PFSK-1 (cell line): ENCODE results near the gene C5.

Experiments
- FOXP2 ChIP-seq: optimal IDR thresholded peaks from 2 replicates; pipeline ENCODE3; 2011; ENCODE audit warnings: borderline replicate concordance, control low read depth, inconsistent platforms; ENCODE audit not compliant: insufficient read depth; ENCODE audit errors: extremely low read length, extremely low read depth
- POLR2AphosphoS5 ChIP-seq: IDR thresholded peaks from 2 replicates; pipeline ENCODE4 v1.6.1; 2012; ENCODE audit warnings: low read depth, mild to moderate bottlenecking, control low read depth, low read length, moderate library complexity
- SIN3A ChIP-seq: IDR thresholded peaks from 2 replicates; pipeline ENCODE4 v1.6.1; 2012; ENCODE audit warnings: mild to moderate bottlenecking, low read length, moderate library complexity, borderline replicate concordance; ENCODE audit not compliant: insufficient read depth
- TAF1 ChIP-seq: IDR thresholded peaks from 2 replicates; pipeline ENCODE4 v1.6.1; 2012; ENCODE audit warnings: low read length, control low read depth, borderline replicate concordance; ENCODE audit not compliant: insufficient read depth
- TF ChIP-seq, protein P1 (sequence below), 2 experiments: IDR thresholded peaks; 2 replicates each; pipeline versions ENCODE4 v1.6.1 to v1.8.0; 2011 to 2012; ENCODE audit warnings: low read depth in 2 of 2, low read length in 2 of 2, control low read depth in 1 of 2, inconsistent platforms in 1 of 2, mild to moderate bottlenecking in 1 of 2, moderate library complexity in 1 of 2; ENCODE audit not compliant: insufficient read depth in 1 of 2

DNA sequence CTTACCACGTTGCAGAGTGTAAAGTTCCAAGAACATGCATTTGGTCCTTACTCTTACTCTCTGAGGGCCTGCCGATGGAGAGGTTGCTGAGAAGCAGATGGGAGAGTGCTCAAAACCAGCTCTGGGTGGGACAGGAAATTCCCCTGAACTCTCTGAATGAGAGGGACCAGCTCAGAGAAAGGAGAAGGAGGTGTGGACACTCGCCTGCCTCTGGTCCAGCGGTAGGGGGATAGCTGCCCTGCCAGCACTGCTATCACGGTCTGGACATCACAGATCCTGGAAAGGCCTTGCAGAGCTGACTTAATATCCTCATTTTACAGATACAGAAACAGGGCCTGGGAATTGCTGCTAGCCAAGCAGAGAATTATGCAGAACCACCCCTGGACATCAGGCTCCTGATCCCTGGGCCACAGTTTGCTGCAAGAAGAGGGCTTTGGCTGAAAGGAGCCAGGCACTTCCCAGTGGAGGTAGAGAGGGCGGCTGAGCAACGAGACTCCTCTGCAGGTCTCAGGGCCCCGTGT, 128.4 kb downstream of the C5 start:
- TF ChIP-seq, protein P1, sequence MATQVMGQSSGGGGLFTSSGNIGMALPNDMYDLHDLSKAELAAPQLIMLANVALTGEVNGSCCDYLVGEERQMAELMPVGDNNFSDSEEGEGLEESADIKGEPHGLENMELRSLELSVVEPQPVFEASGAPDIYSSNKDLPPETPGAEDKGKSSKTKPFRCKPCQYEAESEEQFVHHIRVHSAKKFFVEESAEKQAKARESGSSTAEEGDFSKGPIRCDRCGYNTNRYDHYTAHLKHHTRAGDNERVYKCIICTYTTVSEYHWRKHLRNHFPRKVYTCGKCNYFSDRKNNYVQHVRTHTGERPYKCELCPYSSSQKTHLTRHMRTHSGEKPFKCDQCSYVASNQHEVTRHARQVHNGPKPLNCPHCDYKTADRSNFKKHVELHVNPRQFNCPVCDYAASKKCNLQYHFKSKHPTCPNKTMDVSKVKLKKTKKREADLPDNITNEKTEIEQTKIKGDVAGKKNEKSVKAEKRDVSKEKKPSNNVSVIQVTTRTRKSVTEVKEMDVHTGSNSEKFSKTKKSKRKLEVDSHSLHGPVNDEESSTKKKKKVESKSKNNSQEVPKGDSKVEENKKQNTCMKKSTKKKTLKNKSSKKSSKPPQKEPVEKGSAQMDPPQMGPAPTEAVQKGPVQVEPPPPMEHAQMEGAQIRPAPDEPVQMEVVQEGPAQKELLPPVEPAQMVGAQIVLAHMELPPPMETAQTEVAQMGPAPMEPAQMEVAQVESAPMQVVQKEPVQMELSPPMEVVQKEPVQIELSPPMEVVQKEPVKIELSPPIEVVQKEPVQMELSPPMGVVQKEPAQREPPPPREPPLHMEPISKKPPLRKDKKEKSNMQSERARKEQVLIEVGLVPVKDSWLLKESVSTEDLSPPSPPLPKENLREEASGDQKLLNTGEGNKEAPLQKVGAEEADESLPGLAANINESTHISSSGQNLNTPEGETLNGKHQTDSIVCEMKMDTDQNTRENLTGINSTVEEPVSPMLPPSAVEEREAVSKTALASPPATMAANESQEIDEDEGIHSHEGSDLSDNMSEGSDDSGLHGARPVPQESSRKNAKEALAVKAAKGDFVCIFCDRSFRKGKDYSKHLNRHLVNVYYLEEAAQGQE (IDR thresholded peaks at IDR 0.05; ENCODE audit: insufficient read depth in 1 of 2, low read depth in 2 of 2, low read length in 2 of 2): no peak
- no peak for TF ChIP-seq SIN3A
- TF ChIP-seq POLR2AphosphoS5: no peak
- TF ChIP-seq TAF1: no peak
- no peak for TF ChIP-seq FOXP2
